Effector memory CD8-positive, alpha-beta T cell (primary cell): ENCODE data around the gene TP63.

Source experiments
- ATAC-seq: fragments of 150-1000 bp; cut with Tn5 transposase; replicated peaks from 2 replicates; pipeline ENCODE4 v1.10.0; 2021; ENCODE audit warnings: mild to moderate bottlenecking, moderate library complexity
- DNase-seq, 3 experiments: peaks; one replicate each; pipeline ENCODE4 v3.0.0; 2021
- H3K27ac Mint-ChIP-seq, 2 donors: one replicate each; pipeline ENCODE4 v1.8.0; 2022; ENCODE audit warnings: mild to moderate bottlenecking in 2 of 2, mixed read lengths in 2 of 2, moderate library complexity in 2 of 2
- H3K27me3 Mint-ChIP-seq, 2 donors: one replicate each; pipeline ENCODE4 v1.8.0; 2022; ENCODE audit warnings: mixed read lengths in 2 of 2
- H3K36me3 Mint-ChIP-seq: one replicate; pipeline ENCODE4 v1.8.0; 2022; ENCODE audit warnings: mild to moderate bottlenecking, moderate library complexity, mixed read lengths; ENCODE audit not compliant: insufficient read depth
- H3K4me1 Mint-ChIP-seq, 2 donors: one replicate each; pipeline ENCODE4 v1.8.0; 2022; ENCODE audit warnings: low read depth in 2 of 2, mixed read lengths in 2 of 2
- H3K4me3 Mint-ChIP-seq, 2 donors: one replicate each; pipeline ENCODE4 v1.8.0; 2022; ENCODE audit warnings: mild to moderate bottlenecking in 2 of 2, mixed read lengths in 2 of 2, moderate library complexity in 2 of 2
- H3K9me3 Mint-ChIP-seq, 2 donors: one replicate each; pipeline ENCODE4 v1.8.0; 2022; ENCODE audit warnings: mixed read lengths in 2 of 2

TP63 gene

GRCh38 chr3:189677667-189678066, 46.5 kb downstream of the TP63 start:
- ATAC-seq (no peak), DNase-seq (no peak)
- Mint-ChIP-seq H3K27me3 (peaks cover 6 to 9% of the 10 kb centered on the region in 2 donors), H3K9me3 (no peaks in the 10 kb centered on the region), H3K4me3 (no peak overlapping the region), H3K36me3 (no peaks in the 10 kb centered on the region), H3K27ac (no peak overlapping the region), H3K4me1 (no peaks in the 10 kb centered on the region)

- Mint-ChIP-seq H3K27ac (no peak overlapping the region), H3K4me1 (no peaks in the 10 kb centered on the region), H3K27me3 (peaks cover 6 to 9% of the 10 kb centered on the region in 2 donors), H3K36me3 (no peaks in the 10 kb centered on the region), H3K4me3 (no peak overlapping the region), H3K9me3 (no peaks in the 10 kb centered on the region)
- ATAC-seq (no peak), DNase-seq (no peak)
These were observed 49.5 kb downstream of the TP63 start for GRCh38 chr3:189680723-189681122.

- Mint-ChIP-seq H3K27me3 (peaks cover 0 to 6% of the 10 kb centered on the region in 2 donors), H3K4me1 (no peaks in the 10 kb centered on the region), H3K9me3 (no peaks in the 10 kb centered on the region), H3K4me3 (no peak overlapping the region), H3K27ac (no peak overlapping the region), H3K36me3 (no peaks in the 10 kb centered on the region)
- no peak for DNase-seq
- no peak for ATAC-seq
These were observed 52.5 kb downstream of the TP63 start for GRCh38 chr3:189683546-189684255.

GRCh38 chr3:189684317-189684716, 53.1 kb downstream of the TP63 start:
- Mint-ChIP-seq H3K27me3 (peaks cover 0 to 6% of the 10 kb centered on the region in 2 donors), H3K4me1 (no peaks in the 10 kb centered on the region), H3K36me3 (no peaks in the 10 kb centered on the region), H3K9me3 (no peaks in the 10 kb centered on the region), H3K27ac (no peak overlapping the region), H3K4me3 (no peak overlapping the region)
- no peak for ATAC-seq
- DNase-seq = no peak

GRCh38 chr3:189685291-189685690, 54.1 kb downstream of the TP63 start:
- H3K36me3 Mint-ChIP-seq = no peaks in the 10 kb centered on the region
- H3K9me3 Mint-ChIP-seq = no peaks in the 10 kb centered on the region
- H3K4me3 Mint-ChIP-seq = no peak overlapping the region
- H3K27me3 Mint-ChIP-seq = peaks cover 0 to 6% of the 10 kb centered on the region in 2 donors
- no peaks in the 10 kb centered on the region for H3K4me1 Mint-ChIP-seq
- no peak for DNase-seq
- H3K27ac Mint-ChIP-seq = no peak overlapping the region
- ATAC-seq = no peak

GRCh38 chr3:189685860-189686259, 54.7 kb downstream of the TP63 start:
- Mint-ChIP-seq H3K4me3 (no peak overlapping the region), H3K27me3 (peaks cover 0 to 6% of the 10 kb centered on the region in 2 donors), H3K36me3 (no peaks in the 10 kb centered on the region), H3K4me1 (no peaks in the 10 kb centered on the region), H3K9me3 (no peaks in the 10 kb centered on the region), H3K27ac (no peak overlapping the region)
- no peak for DNase-seq
- ATAC-seq = no peak

- no peaks in the 10 kb centered on the region for H3K27me3 Mint-ChIP-seq
- no peak for ATAC-seq
These were observed 56.3 kb downstream of the TP63 start for GRCh38 chr3:189687475-189687874.

GRCh38 chr3:189688262-189688661, 57.1 kb downstream of the TP63 start:
- ATAC-seq = no peak
- Mint-ChIP-seq H3K9me3 (no peaks in the 10 kb centered on the region), H3K27me3 (no peaks in the 10 kb centered on the region), H3K4me1 (no peaks in the 10 kb centered on the region), H3K27ac (no peak overlapping the region), H3K4me3 (no peak overlapping the region), H3K36me3 (no peaks in the 10 kb centered on the region)
- no peak for DNase-seq

More at GRCh38 chr3:189687475-189687874, 56.3 kb downstream of the TP63 start:
- no peak overlapping the region for H3K27ac Mint-ChIP-seq
- no peaks in the 10 kb centered on the region for H3K36me3 Mint-ChIP-seq
- no peaks in the 10 kb centered on the region for H3K9me3 Mint-ChIP-seq
- DNase-seq = no peak
- no peak overlapping the region for H3K4me3 Mint-ChIP-seq
- H3K4me1 Mint-ChIP-seq = no peaks in the 10 kb centered on the region

- Mint-ChIP-seq H3K27ac (no peak overlapping the region), H3K9me3 (no peaks in the 10 kb centered on the region), H3K36me3 (no peaks in the 10 kb centered on the region), H3K4me1 (no peaks in the 10 kb centered on the region), H3K4me3 (no peak overlapping the region), H3K27me3 (no peaks in the 10 kb centered on the region)
- ATAC-seq = no peak
- no peak for DNase-seq
These were observed 58.4 kb downstream of the TP63 start for GRCh38 chr3:189689625-189690024.

GRCh38 chr3:189690237-189690636, 59.0 kb downstream of the TP63 start:
- H3K36me3 Mint-ChIP-seq = no peaks in the 10 kb centered on the region
- H3K4me3 Mint-ChIP-seq = no peak overlapping the region
- DNase-seq (no peak), ATAC-seq (no peak)
- H3K27me3 Mint-ChIP-seq = no peaks in the 10 kb centered on the region
- no peaks in the 10 kb centered on the region for H3K9me3 Mint-ChIP-seq
- no peak overlapping the region for H3K27ac Mint-ChIP-seq
- H3K4me1 Mint-ChIP-seq = no peaks in the 10 kb centered on the region

- Mint-ChIP-seq H3K27me3 (no peaks in the 10 kb centered on the region), H3K4me1 (no peaks in the 10 kb centered on the region), H3K36me3 (no peaks in the 10 kb centered on the region)
These were observed 59.5 kb downstream of the TP63 start for GRCh38 chr3:189690672-189691071.

GRCh38 chr3:189695400-189695799, 64.2 kb downstream of the TP63 start:
- H3K4me3 Mint-ChIP-seq = no peak overlapping the region
- DNase-seq (no peak), ATAC-seq (no peak)
- no peaks in the 10 kb centered on the region for H3K9me3 Mint-ChIP-seq
- H3K27ac Mint-ChIP-seq = no peak overlapping the region
- no peaks in the 10 kb centered on the region for H3K4me1 Mint-ChIP-seq
- no peaks in the 10 kb centered on the region for H3K36me3 Mint-ChIP-seq
- H3K27me3 Mint-ChIP-seq = no peaks in the 10 kb centered on the region

More at GRCh38 chr3:189690672-189691071, 59.5 kb downstream of the TP63 start:
- no peak overlapping the region for H3K27ac Mint-ChIP-seq
- DNase-seq (no peak), ATAC-seq (no peak)
- no peaks in the 10 kb centered on the region for H3K9me3 Mint-ChIP-seq
- H3K4me3 Mint-ChIP-seq = no peak overlapping the region

- no peak for ATAC-seq
- DNase-seq = no peak
- Mint-ChIP-seq H3K4me1 (no peaks in the 10 kb centered on the region), H3K27me3 (no peaks in the 10 kb centered on the region), H3K27ac (no peak overlapping the region), H3K9me3 (no peaks in the 10 kb centered on the region), H3K36me3 (no peaks in the 10 kb centered on the region), H3K4me3 (no peak overlapping the region)
These were observed 67.6 kb downstream of the TP63 start for GRCh38 chr3:189698811-189699210.

GRCh38 chr3:189699885-189700284, 68.7 kb downstream of the TP63 start:
- no peak for ATAC-seq
- Mint-ChIP-seq H3K4me1 (no peaks in the 10 kb centered on the region), H3K27me3 (no peaks in the 10 kb centered on the region), H3K9me3 (no peaks in the 10 kb centered on the region), H3K36me3 (no peaks in the 10 kb centered on the region), H3K4me3 (no peak overlapping the region), H3K27ac (no peak overlapping the region)
- no peak for DNase-seq
